ENCODE data around the gene SLC16A11. TPM values are rescaled to one million over a fixed set of nuclear protein-coding genes. Genes with fewer than 3 reads are reported as not detected.
A peak's percentile ranks its signal among the peaks of the same experiment; 100 is the strongest.

Gene SLC16A11
- total RNA-seq, 1 donor from 2014 or later: 0.47 TPM

GRCh38 chr17:7018331-7018964 lies 25.4 kb downstream of the SLC16A11 start:
- H3K4me1 Mint-ChIP-seq (ENCODE audit: low read depth): peaks cover 77% of the 10 kb centered on the region
- no peak for DNase-seq (ENCODE audit: low spot score)
- H3K4me3 Mint-ChIP-seq: peak overlapping the region; percentile 91
- intact Hi-C loops (cut with micrococcal nuclease): loop anchor here (5.0 to 10.0 kb wide), 3 partner anchors 836 to 1436 kb away; partner anchors contain the start of genes CYB5D1, NAA38, NLRP1 and PER1
- peaks cover 3% of the 10 kb centered on the region for H3K27me3 Mint-ChIP-seq (ENCODE audit: insufficient read depth)
- H3K9me3 Mint-ChIP-seq: no peaks in the 10 kb centered on the region
- H3K36me3 Mint-ChIP-seq (ENCODE audit: low read depth): peaks cover 14% of the 10 kb centered on the region
- H3K27ac Mint-ChIP-seq: peak overlapping the region; percentile 57

DNA sequence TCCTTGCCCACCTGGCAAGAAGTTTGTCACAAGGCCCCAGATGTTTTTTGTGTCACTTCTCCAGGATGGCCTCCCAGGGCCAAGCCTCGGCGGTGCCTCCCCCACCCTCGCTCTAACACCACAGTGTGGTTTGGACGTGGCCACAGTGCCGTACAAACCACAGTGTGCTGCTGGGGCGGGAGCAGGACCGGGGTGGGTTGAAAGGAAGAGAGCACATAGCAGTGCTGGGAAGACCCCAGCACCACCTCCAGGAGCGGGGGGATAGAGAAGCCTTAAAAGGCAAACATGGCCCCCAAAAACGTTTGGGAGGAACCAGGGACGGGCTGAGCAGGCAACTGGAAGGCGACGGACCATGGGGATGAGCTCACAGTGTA lies 26.1 kb downstream of the SLC16A11 start:
- peaks cover 3% of the 10 kb centered on the region for H3K27me3 Mint-ChIP-seq (ENCODE audit: insufficient read depth)
- peaks cover 17% of the 10 kb centered on the region for H3K36me3 Mint-ChIP-seq (ENCODE audit: low read depth)
- H3K4me3 Mint-ChIP-seq: peak overlapping the region; percentile 91
- H3K9me3 Mint-ChIP-seq: no peaks in the 10 kb centered on the region
- peaks cover 74% of the 10 kb centered on the region for H3K4me1 Mint-ChIP-seq (ENCODE audit: low read depth)
- peak overlapping the region; percentile 57 for H3K27ac Mint-ChIP-seq
- intact Hi-C loops (cut with micrococcal nuclease): loop anchor here (5.0 to 10.0 kb wide), 3 partner anchors 837 to 1436 kb away; partner anchors contain the start of genes CYB5D1, NAA38, NLRP1 and PER1
- peak; percentile 38 for DNase-seq (ENCODE audit: low spot score)

GRCh38 chr17:7016886-7017826 lies 26.7 kb downstream of the SLC16A11 start:
- Mint-ChIP-seq H3K4me3 (peak overlapping the region; percentile 91), H3K4me1 (ENCODE audit: low read depth) (peaks cover 68% of the 10 kb centered on the region), H3K27me3 (ENCODE audit: insufficient read depth) (peaks cover 7% of the 10 kb centered on the region), H3K9me3 (no peaks in the 10 kb centered on the region), H3K36me3 (ENCODE audit: low read depth) (peaks cover 17% of the 10 kb centered on the region), H3K27ac (peak overlapping the region; percentile 94)
- intact Hi-C loops (cut with micrococcal nuclease): loop anchor here (5.0 to 10.0 kb wide), 3 partner anchors 838 to 1435 kb away; partner anchors contain the start of genes CYB5D1, NAA38, NLRP1 and PER1
- no peak for DNase-seq (ENCODE audit: low spot score)

- peaks cover 6% of the 10 kb centered on the region for H3K27me3 Mint-ChIP-seq (ENCODE audit: insufficient read depth)
- peaks cover 17% of the 10 kb centered on the region for H3K36me3 Mint-ChIP-seq (ENCODE audit: low read depth)
- H3K9me3 Mint-ChIP-seq: no peaks in the 10 kb centered on the region
- peak overlapping the region; percentile 91 for H3K4me3 Mint-ChIP-seq
- peaks cover 67% of the 10 kb centered on the region for H3K4me1 Mint-ChIP-seq (ENCODE audit: low read depth)
- no peak for DNase-seq (ENCODE audit: low spot score)
- intact Hi-C loops (cut with micrococcal nuclease): loop anchor here (5.0 to 10.0 kb wide), 3 partner anchors 838 to 1434 kb away; partner anchors contain the start of genes CYB5D1, NAA38, NLRP1 and PER1
- H3K27ac Mint-ChIP-seq: peak overlapping the region; percentile 94
Observed at GRCh38 chr17:7016418-7016817, 27.5 kb downstream of the SLC16A11 start.

DNA sequence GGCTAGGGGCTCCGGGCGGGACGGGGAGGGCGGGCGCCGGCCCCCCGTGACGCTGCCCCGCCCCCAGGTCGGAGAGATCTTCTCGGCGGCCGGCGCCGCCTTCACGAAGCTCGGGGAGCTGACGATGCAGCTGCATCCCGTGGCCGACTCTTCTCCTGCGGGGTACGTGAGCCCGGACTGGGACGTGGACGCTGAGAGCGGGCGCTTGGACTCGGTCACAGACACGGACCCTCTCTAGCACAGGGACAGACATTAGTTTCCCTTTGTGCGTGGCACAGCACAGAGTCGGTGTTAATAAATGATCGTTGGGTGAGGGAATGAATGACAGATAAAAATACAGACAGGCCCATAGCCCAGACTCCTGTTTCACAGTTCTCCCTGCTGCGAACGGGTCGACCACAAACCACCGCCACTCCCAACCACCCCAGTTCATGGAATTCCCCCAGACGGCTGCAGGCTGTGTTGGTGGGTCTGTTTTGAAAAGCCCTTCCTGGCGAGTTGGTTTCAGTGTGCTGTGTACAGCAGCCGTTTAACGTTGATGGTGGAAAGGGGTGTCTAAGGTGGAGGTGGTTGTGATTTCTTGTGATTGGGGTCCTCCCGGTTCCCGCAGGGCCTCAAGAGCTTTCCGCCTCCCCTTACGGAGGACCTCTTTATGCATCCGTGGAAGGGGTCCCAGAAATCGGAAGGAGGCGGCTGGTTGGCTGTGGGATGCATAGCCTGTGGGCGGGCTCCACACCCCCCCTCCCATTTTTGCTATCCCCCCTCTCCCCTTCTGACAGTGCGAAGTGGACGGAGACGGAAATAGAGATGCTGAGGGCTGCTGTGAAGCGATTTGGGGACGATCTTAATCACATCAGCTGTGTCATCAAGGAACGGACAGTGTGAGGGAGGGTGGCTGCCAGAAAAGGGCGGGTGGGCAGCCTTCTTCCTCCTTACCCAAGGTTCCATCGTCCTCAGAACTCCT lies 28.6 kb downstream of the SLC16A11 start:
- intact Hi-C loops (cut with micrococcal nuclease): loop anchor here (1.0 to 10.0 kb wide), 7 partner anchors 7 to 1433 kb away; partner anchors contain the start of genes C17orf100, CYB5D1, MED31 and NAA38
- peaks cover 17% of the 10 kb centered on the region for H3K36me3 Mint-ChIP-seq (ENCODE audit: low read depth)
- H3K27ac Mint-ChIP-seq: peak overlapping the region; percentile 94
- peak; percentile 83 for DNase-seq (ENCODE audit: low spot score)
- H3K4me1 Mint-ChIP-seq (ENCODE audit: low read depth): peaks cover 64% of the 10 kb centered on the region
- H3K27me3 Mint-ChIP-seq (ENCODE audit: insufficient read depth): peaks cover 6% of the 10 kb centered on the region
- peak overlapping the region; percentile 91 for H3K4me3 Mint-ChIP-seq
- no peaks in the 10 kb centered on the region for H3K9me3 Mint-ChIP-seq

DNA sequence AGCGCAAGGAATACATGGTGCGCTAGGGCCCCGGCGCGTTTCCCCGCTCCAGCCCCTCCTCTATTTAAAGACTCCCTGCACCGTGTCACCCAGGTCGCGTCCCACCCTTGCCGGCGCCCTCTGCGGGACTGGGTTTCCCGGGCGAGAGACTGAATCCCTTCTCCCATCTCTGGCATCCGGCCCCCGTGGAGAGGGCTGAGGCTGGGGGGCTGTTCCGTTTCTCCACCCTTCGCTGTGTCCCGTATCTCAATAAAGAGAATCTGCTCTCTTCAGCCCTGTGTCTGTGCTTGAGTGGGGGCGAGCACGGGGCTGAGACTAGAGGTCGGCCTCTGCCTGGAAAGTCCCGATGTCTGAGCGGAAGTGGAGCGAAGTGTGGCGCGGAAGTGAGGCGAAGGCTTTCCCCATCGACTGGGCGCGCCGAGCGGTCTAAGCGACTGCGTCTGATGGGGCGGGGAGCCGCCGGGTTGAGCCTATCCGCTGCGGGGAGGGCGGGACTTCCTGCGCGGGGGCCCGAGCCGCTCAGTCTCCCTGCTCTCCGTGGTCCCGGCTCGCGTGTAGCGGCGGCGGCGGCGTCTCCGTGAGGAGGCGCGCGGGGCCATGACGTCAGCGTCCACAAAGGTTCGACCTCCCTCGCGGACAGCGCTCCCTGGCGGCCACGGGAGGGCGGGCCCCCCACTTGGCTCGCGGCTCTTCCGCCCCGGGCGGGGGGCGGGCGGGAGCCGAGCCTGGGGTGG lies 29.5 kb downstream of the SLC16A11 start:
- Mint-ChIP-seq H3K36me3 (ENCODE audit: low read depth) (peaks cover 21% of the 10 kb centered on the region), H3K27ac (peak overlapping the region; percentile 99), H3K4me3 (peak overlapping the region; percentile 99), H3K9me3 (no peaks in the 10 kb centered on the region), H3K4me1 (ENCODE audit: low read depth) (peaks cover 68% of the 10 kb centered on the region), H3K27me3 (ENCODE audit: insufficient read depth) (peaks cover 6% of the 10 kb centered on the region)
- peak; percentile 98 for DNase-seq (ENCODE audit: low spot score)
- intact Hi-C loops (cut with micrococcal nuclease): loop anchor here (1.0 to 10.0 kb wide), 5 partner anchors 8 to 1140 kb away; partner anchors contain the start of genes C17orf100, CYB5D1, MED31 and NAA38

DNA sequence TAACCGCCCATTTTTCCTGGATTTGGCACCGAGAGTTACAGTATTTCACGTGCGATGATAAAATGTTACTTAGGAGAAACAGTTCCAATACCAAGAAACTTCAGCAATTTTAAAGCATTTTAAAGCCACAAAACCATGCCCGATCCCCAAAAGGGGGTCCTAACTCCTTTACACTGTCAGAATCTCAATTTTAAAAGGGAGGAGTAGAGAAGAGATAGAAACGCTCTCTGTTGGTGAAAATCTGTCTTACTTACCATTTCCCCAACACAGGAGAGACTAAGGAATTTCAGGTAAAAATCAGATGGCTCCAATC lies 32.0 kb downstream of the SLC16A11 start:
- Mint-ChIP-seq H3K27me3 (ENCODE audit: insufficient read depth) (peaks cover 5% of the 10 kb centered on the region), H3K9me3 (no peaks in the 10 kb centered on the region), H3K36me3 (ENCODE audit: low read depth) (peaks cover 18% of the 10 kb centered on the region), H3K27ac (peak overlapping the region; percentile 99), H3K4me3 (peak overlapping the region; percentile 99), H3K4me1 (ENCODE audit: low read depth) (peaks cover 54% of the 10 kb centered on the region)
- no peak for DNase-seq (ENCODE audit: low spot score)
- intact Hi-C loops (cut with micrococcal nuclease): loop anchor here (5.0 to 10.0 kb wide), 3 partner anchors 255 to 1143 kb away; partner anchors contain the start of genes CYB5D1, NAA38, PER1 and TMEM88

- Mint-ChIP-seq H3K4me3 (peak overlapping the region; percentile 99), H3K4me1 (ENCODE audit: low read depth) (peaks cover 49% of the 10 kb centered on the region), H3K27ac (peak overlapping the region; percentile 99), H3K9me3 (no peaks in the 10 kb centered on the region), H3K27me3 (ENCODE audit: insufficient read depth) (peaks cover 5% of the 10 kb centered on the region), H3K36me3 (ENCODE audit: low read depth) (peaks cover 13% of the 10 kb centered on the region)
- no peak for DNase-seq (ENCODE audit: low spot score)
- intact Hi-C loops (cut with micrococcal nuclease): loop anchor here (5.0 to 10.0 kb wide), 3 partner anchors 254 to 1143 kb away; partner anchors contain the start of genes CYB5D1, NAA38, PER1 and TMEM88
Observed at GRCh38 chr17:7011415-7011814, 32.5 kb downstream of the SLC16A11 start.

DNA sequence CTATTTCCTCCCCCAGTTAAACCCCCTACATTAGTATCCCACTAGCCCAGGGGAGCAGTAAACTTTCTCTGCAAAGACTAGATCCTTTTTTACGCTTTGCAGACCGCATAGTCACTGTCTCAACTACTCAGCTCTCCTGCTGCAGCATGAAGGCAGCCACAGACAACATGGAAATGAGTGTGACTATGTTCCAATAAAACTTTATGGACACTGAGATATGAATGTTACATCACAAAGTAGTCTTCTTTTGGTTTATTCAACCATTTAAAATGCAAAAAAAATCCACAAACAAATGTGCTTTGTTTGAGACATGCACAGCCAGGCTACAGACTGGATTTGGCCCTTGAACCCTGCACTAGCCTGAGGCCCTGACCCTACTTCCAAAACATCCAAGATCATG lies 33.4 kb downstream of the SLC16A11 start:
- Mint-ChIP-seq H3K27me3 (ENCODE audit: insufficient read depth) (peaks cover 5% of the 10 kb centered on the region), H3K4me1 (ENCODE audit: low read depth) (peaks cover 40% of the 10 kb centered on the region), H3K9me3 (no peaks in the 10 kb centered on the region), H3K27ac (no peak overlapping the region), H3K36me3 (ENCODE audit: low read depth) (peaks cover 11% of the 10 kb centered on the region), H3K4me3 (peak overlapping the region; percentile 68)
- intact Hi-C loops (cut with micrococcal nuclease): loop anchor here (5.0 to 10.0 kb wide), 3 partner anchors 253 to 1144 kb away; partner anchors contain the start of genes CYB5D1, NAA38, PER1 and TMEM88
- DNase-seq (ENCODE audit: low spot score): no peak

DNA sequence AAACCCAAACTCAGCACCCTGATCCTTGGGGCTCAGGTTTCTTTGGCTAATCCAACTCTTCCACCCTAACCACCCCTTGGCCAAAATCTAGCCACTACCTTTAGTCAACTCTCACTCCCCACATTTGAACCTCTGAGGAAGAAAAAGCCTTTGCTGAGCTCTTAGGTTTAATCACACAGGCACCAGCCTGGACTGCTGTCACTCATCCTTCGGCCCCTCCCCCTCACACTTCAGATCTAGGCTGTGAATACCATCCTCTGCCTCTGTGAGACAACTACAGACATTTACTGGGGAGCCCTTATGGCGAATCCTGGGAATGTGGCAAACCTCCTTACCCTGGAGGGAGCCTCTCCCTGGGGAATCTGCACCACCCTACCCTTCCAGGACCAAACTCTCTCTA lies 36.7 kb downstream of the SLC16A11 start:
- Mint-ChIP-seq H3K27ac (no peak overlapping the region), H3K9me3 (no peaks in the 10 kb centered on the region), H3K4me3 (no peak overlapping the region), H3K4me1 (ENCODE audit: low read depth) (peaks cover 43% of the 10 kb centered on the region), H3K36me3 (ENCODE audit: low read depth) (peaks cover 9% of the 10 kb centered on the region), H3K27me3 (ENCODE audit: insufficient read depth) (peaks cover under 1% of the 10 kb centered on the region)
- DNase-seq (ENCODE audit: low spot score): no peak
- intact Hi-C loops (cut with micrococcal nuclease): no loop called here

DNA sequence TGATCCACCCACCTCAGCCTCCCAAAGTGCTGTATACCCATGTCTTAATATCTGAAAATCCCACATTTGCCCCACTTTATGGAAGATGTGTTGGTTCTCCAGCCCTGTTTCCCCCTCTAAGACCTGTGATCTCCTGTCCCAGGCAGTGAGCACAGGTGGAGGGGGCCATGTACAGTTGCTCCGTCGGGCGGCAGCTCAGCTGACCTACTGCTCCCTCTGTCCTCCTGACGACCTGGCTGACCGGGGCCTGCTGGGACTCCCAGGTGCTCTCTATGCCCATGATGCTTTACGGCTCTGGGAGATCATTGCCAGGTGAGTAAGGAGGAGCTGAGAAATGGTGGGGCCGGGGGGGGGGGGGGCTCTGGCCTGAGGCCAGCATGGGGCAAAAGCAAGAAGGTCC lies 38.2 kb downstream of the SLC16A11 start:
- Mint-ChIP-seq H3K4me3 (no peak overlapping the region), H3K9me3 (no peaks in the 10 kb centered on the region), H3K27me3 (ENCODE audit: insufficient read depth) (no peaks in the 10 kb centered on the region), H3K4me1 (ENCODE audit: low read depth) (peaks cover 36% of the 10 kb centered on the region), H3K27ac (no peak overlapping the region), H3K36me3 (ENCODE audit: low read depth) (peaks cover 16% of the 10 kb centered on the region)
- no peak for DNase-seq (ENCODE audit: low spot score)
- intact Hi-C loops (cut with micrococcal nuclease): loop anchor here (1.0 kb wide), 1 partner anchor 339 kb away; no protein-coding TSS in a partner anchor

Data from activated T-helper 1 cell treated with anti-CD3 and anti-CD28 coated beads, Interleukin-12 subunit alpha, Interleukin-12 subunit beta, Interleukin-2, Interleukin-4 antibody, amounts not matched to agents 30 ng/mL and 10 ng/mL and 1 ng/mL, durations not matched to agents 14 hours and 24 hours and 36 hours (primary cell).